HepG2 (cell line): ENCODE results near the gene CACNA1D. TPM values are rescaled to one million over a fixed set of nuclear protein-coding genes. Genes with fewer than 3 reads are reported as not detected.

Source experiments
- AHDC1 ChIP-seq: sonication (generic); formaldehyde crosslinking; IDR thresholded peaks from 2 replicates; pipeline ENCODE4 v1.5.1; 2020; ENCODE audit warnings: mild to moderate bottlenecking, missing genetic modification reagents, borderline replicate concordance
- CHCHD3 ChIP-seq: sonication (generic); formaldehyde crosslinking; IDR thresholded peaks from 2 replicates; pipeline ENCODE4 v1.8.0; 2022; ENCODE audit warnings: mild to moderate bottlenecking, missing genetic modification reagents, moderate library complexity
- IRX3 ChIP-seq: sonication (generic); formaldehyde crosslinking; IDR thresholded peaks from 2 replicates; pipeline ENCODE4 v1.8.1; 2023; ENCODE audit warnings: mild to moderate bottlenecking, low read depth, missing genetic modification reagents, borderline replicate concordance
- NKX3-1 ChIP-seq: sonication (generic); formaldehyde crosslinking; IDR thresholded peaks from 2 replicates; pipeline ENCODE4 v1.5.0; 2020; ENCODE audit warnings: missing genetic modification reagents
- RARA ChIP-seq: IDR thresholded peaks from 2 replicates; pipeline ENCODE4 v1.6.1; 2016; ENCODE audit warnings: missing genetic modification reagents, missing compliant biosample characterization
- RFX3 ChIP-seq: IDR thresholded peaks from 2 replicates; pipeline ENCODE4 v1.6.1; 2016; ENCODE audit warnings: missing biosample characterization, missing genetic modification reagents
- WIZ ChIP-seq: sonication (generic); formaldehyde crosslinking; IDR thresholded peaks from 2 replicates; pipeline ENCODE4 v1.5.1; 2020; ENCODE audit warnings: mild to moderate bottlenecking, missing genetic modification reagents
- YEATS2 ChIP-seq: sonication (generic); formaldehyde crosslinking; IDR thresholded peaks from 2 replicates; pipeline ENCODE4 v1.4.0; 2020; ENCODE audit warnings: missing genetic modification reagents, borderline replicate concordance
- ZBTB33 ChIP-seq: sonication (generic); formaldehyde crosslinking; IDR thresholded peaks from 2 replicates; pipeline ENCODE4 v1.4.0; 2020; ENCODE audit warnings: missing genetic modification reagents
- ZNF367 ChIP-seq: sonication (generic); formaldehyde crosslinking; IDR thresholded peaks from 2 replicates; pipeline ENCODE4 v1.4.0; 2020; ENCODE audit warnings: missing genetic modification reagents, borderline replicate concordance
- polyA plus RNA-seq, 8 experiments: library from polyadenylated mRNA; depleted of rRNA in 3 of 8; stranded (reverse) in 7 of 8; unstranded in 1 of 8; fragments of >200 nt; fragmentation: Illumina TruSeq in 4 of 8; extraction: Trizol in 4 of 8; gene quantifications; 2 replicates each; pipeline versions ENCODE4 v1.2.1 to v1.2.3, GENCODE V29; 2011 to 2016; ENCODE audit warnings: low read depth in 4 of 8, missing spikeins in 1 of 8, mixed read lengths in 1 of 8; ENCODE audit not compliant: insufficient read depth in 1 of 8
- total RNA-seq, 5 experiments: library from RNA; depleted of rRNA; stranded (reverse); fragments of >200 nt; fragmentation: Illumina TruSeq; extraction: Trizol; gene quantifications; 2 replicates each; pipeline ENCODE4 v1.2.3, GENCODE V29; 2016; ENCODE audit warnings: low read depth in 1 of 5
- TF ChIP-seq, protein P1 (sequence below): sonication (generic); formaldehyde crosslinking; IDR thresholded peaks from 2 replicates; pipeline ENCODE4 v1.4.0; 2020; ENCODE audit warnings: missing genetic modification reagents
- TF ChIP-seq, protein P2 (sequence below): sonication (generic); formaldehyde crosslinking; IDR thresholded peaks from 2 replicates; pipeline ENCODE4 v1.9.0; 2021; ENCODE audit warnings: mild to moderate bottlenecking, missing genetic modification reagents

The CACNA1D gene
- total and polyA plus RNA-seq, 2 of the 13 experiments (the other 11 are each of a cell fraction or from before 2014, with no cell fraction given) = 0.26 to 0.38 TPM

DNA sequence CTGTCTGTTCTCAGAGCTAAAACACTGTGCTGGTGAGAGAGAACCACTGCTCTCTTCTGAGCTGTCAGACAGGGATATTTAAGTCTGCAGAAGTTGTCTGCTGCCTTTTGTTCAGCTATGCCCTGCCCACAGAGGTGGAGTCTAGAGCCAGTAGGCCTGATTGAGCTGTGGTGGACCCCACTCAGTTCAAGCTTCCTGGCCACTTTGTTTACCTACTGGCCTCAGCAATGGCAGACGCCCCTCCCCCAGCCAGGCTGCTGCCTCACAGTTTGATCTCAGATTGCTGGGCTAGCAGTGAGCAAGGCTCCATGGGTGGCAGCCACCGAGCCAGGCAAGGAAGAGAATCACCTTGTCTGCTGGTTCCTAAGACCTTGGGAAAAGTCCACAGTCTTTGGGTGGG lies 21.0 kb upstream of the CACNA1D start (continued):
- no peak for TF ChIP-seq YEATS2 (CRISPR knock-in tag)
- TF ChIP-seq ZNF367 (CRISPR knock-in tag) = no peak
- TF ChIP-seq, protein P1, sequence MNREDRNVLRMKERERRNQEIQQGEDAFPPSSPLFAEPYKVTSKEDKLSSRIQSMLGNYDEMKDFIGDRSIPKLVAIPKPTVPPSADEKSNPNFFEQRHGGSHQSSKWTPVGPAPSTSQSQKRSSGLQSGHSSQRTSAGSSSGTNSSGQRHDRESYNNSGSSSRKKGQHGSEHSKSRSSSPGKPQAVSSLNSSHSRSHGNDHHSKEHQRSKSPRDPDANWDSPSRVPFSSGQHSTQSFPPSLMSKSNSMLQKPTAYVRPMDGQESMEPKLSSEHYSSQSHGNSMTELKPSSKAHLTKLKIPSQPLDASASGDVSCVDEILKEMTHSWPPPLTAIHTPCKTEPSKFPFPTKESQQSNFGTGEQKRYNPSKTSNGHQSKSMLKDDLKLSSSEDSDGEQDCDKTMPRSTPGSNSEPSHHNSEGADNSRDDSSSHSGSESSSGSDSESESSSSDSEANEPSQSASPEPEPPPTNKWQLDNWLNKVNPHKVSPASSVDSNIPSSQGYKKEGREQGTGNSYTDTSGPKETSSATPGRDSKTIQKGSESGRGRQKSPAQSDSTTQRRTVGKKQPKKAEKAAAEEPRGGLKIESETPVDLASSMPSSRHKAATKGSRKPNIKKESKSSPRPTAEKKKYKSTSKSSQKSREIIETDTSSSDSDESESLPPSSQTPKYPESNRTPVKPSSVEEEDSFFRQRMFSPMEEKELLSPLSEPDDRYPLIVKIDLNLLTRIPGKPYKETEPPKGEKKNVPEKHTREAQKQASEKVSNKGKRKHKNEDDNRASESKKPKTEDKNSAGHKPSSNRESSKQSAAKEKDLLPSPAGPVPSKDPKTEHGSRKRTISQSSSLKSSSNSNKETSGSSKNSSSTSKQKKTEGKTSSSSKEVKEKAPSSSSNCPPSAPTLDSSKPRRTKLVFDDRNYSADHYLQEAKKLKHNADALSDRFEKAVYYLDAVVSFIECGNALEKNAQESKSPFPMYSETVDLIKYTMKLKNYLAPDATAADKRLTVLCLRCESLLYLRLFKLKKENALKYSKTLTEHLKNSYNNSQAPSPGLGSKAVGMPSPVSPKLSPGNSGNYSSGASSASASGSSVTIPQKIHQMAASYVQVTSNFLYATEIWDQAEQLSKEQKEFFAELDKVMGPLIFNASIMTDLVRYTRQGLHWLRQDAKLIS (CRISPR knock-in tag) = no peak
- no peak for TF ChIP-seq IRX3
- no peak for TF ChIP-seq CHCHD3 (CRISPR knock-in tag)
- TF ChIP-seq, protein P2, sequence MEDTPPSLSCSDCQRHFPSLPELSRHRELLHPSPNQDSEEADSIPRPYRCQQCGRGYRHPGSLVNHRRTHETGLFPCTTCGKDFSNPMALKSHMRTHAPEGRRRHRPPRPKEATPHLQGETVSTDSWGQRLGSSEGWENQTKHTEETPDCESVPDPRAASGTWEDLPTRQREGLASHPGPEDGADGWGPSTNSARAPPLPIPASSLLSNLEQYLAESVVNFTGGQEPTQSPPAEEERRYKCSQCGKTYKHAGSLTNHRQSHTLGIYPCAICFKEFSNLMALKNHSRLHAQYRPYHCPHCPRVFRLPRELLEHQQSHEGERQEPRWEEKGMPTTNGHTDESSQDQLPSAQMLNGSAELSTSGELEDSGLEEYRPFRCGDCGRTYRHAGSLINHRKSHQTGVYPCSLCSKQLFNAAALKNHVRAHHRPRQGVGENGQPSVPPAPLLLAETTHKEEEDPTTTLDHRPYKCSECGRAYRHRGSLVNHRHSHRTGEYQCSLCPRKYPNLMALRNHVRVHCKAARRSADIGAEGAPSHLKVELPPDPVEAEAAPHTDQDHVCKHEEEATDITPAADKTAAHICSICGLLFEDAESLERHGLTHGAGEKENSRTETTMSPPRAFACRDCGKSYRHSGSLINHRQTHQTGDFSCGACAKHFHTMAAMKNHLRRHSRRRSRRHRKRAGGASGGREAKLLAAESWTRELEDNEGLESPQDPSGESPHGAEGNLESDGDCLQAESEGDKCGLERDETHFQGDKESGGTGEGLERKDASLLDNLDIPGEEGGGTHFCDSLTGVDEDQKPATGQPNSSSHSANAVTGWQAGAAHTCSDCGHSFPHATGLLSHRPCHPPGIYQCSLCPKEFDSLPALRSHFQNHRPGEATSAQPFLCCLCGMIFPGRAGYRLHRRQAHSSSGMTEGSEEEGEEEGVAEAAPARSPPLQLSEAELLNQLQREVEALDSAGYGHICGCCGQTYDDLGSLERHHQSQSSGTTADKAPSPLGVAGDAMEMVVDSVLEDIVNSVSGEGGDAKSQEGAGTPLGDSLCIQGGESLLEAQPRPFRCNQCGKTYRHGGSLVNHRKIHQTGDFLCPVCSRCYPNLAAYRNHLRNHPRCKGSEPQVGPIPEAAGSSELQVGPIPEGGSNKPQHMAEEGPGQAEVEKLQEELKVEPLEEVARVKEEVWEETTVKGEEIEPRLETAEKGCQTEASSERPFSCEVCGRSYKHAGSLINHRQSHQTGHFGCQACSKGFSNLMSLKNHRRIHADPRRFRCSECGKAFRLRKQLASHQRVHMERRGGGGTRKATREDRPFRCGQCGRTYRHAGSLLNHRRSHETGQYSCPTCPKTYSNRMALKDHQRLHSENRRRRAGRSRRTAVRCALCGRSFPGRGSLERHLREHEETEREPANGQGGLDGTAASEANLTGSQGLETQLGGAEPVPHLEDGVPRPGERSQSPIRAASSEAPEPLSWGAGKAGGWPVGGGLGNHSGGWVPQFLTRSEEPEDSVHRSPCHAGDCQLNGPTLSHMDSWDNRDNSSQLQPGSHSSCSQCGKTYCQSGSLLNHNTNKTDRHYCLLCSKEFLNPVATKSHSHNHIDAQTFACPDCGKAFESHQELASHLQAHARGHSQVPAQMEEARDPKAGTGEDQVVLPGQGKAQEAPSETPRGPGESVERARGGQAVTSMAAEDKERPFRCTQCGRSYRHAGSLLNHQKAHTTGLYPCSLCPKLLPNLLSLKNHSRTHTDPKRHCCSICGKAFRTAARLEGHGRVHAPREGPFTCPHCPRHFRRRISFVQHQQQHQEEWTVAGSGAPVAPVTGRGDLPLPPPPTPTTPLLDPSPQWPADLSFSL (CRISPR knock-in tag) = no peak
- TF ChIP-seq AHDC1 (CRISPR knock-in tag) = no peak
- TF ChIP-seq RARA (CRISPR knock-in tag) = peak; percentile 32; the same call in 1 of the 2 replicates
- TF ChIP-seq RFX3 (CRISPR knock-in tag) = no peak
- TF ChIP-seq ZBTB33 (CRISPR knock-in tag) = no peak
- TF ChIP-seq WIZ (CRISPR knock-in tag) = no peak
- no peak for TF ChIP-seq NKX3-1 (CRISPR knock-in tag)
